ENCODE results near the gene CSNK1G1.
"Not testable (repeated sequence)": the region's sequence is repeated elsewhere in the genome, so short reads cannot be mapped to it uniquely, and the experiment has no call there.

CSNK1G1 gene

DNA sequence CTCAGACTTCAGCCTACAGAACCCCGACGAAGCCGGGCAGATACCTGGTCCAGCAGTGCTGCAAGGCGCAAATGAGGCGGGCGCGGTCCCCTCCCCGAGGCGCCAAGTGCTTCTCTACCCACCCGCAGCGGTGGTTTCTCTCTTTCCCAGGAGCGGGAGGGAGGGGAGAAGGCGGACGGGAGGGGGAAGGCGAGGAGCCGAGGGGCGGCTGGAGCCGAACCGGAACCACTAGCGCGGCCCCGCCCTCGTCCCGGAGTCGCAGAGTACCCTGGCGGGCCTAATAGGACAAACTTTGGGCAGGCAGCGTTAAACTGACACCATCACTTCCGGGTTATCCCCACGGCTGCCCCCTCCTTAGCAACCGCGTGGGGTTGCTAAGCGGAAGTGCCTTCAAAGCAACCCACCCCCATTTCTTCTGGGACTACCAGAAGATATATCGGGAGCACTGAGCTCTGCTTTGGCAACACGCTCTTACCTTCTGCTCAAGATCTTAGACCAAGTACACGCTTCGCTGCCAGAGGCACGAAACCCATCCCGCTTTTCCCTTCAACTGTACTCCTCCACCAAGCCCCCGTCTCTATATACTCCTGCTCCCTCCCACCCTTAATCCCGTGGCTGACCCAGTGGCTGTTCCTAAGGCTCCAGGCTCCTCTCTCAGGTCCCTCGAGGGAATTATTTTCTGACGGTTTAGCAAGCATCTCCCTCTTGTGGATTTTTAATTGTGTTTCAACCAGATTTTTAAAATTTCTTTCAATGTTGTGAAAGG lies at the start of gene CSNK1G1:
TSS of gene CSNK1G1 (minus strand) at position 230 of the 766 bp plus-strand sequence. CDS start 55,674 bp downstream, outside the sequence.
- peak; percentile 97 for DNase-seq

DNA sequence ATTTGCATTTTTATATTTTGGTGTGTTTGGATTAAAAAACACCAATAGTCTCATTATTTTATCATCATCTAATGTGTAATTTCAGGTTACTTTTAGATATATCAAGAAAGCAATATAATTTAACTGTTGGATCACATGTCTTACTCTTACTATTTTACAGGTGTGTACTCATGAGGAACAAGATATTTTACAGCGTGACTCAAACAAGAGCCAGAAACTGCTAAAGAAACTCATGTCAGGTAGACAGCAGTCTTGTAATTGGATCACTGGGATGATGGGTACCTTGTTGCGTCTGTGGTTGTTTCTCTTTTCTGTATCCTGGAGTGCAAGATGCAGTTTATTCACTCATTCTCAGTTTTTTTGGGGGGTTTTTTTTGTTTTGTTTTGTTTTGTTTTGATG lies 44.6 kb upstream of the CSNK1G1 start:
- no peak for DNase-seq

DNA sequence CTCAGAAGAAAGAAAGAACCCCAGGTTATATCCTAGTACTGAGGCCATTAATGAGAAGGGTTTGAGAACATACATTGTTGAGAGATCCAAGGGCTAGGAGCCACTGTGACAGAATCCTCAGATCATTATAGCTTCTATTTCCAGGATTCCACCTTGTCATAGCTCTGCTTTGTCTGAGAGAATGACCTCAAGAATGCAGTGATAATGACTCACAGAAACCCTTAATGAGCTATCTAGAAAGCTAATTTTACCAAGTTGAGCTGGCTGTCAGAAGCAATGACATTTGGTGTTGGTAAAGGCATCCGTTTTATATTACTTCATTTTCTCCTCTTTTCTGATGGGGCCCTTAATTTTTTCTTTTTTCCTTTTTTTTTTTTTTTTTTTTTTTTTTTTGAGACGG lies 42.6 kb upstream of the CSNK1G1 start:
- no peak for DNase-seq

DNA sequence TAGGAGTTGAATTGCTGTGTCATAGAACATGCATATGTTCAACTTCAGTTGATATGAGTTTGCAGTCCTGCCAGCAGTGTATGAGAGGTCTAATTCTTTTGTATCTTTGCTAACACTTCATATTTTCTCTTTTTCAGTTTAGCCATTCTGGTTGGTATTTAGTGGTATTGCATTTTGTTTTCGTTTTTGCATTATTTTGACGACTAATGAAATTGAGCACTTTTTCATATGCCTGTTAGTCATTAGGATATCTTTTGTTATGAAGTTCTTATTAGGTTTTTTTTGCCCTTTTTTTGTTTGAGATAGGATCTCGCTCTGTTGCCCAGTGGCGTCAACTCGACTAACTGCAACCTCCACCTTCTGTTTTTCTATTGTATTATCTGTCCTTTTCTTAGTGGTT lies 40.8 kb upstream of the CSNK1G1 start:
- no peak for DNase-seq

DNA sequence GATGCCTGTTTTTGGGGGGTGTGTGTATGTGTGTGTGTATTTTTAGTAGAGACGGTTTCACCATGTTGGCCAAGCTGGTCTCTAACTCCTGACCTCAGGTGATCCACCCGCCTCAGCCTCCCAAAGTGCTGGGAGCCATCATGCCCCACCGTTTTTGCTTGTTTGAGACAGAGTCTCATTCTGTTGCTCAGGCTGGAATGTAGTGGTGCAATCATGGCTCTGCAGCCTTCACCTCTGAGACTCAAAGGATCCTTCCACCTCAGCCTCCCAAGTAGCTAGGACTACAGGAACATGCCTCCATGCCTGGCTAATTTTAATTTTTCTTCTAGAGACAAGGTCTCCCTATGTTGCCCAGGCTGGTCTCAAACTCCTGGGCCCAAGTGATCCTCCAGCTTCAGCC lies 36.5 kb upstream of the CSNK1G1 start:
- not testable (repeated sequence) for DNase-seq

DNA sequence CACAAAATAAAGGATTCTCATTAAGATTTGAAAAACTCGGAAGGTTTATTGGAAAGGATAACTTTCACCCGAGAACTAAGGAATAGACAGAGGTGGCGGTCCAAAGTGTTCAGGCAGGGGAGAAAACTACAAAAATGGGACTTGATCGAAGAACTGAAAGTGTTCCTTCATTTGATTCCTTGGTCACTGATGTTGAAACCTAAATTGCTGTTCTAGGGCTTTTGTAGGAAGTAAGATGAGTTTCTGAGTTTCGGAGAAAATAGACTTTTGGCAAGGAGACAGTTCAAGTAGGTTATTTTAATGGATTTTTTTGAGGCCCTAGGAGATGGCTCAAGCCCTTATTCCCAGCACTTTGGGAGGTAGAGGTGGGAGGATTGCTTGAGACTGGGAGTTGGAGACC lies 33.1 kb upstream of the CSNK1G1 start:
- DNase-seq: no peak

DNA sequence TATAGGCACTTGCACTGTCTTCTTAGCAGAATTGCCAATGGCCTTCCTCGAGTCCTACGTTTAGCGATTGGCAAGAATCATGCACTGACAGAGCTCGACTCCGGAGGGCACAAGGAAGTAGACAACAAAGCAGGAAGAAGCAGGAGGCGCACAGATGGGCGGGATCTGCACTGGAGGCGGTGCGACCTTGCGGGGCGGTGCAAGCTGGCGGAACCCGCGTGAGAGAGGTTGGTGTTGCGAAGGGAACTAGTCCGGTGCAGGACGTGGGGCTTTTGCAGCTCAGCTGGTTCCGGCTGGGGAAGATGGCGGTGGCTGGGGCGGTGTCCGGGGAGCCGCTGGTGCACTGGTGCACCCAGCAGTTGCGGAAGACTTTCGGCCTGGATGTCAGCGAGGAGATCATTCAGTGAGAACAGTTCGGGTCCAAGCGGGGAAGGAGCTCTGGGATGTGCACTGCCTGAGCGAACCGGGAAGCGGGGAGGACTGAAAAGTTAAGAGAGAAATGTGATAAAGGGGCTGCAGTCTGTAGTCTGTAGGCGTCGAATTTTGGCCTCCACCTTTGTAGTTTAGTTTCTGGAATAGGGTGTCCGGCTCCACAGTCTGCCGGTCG lies 31.7 kb upstream of the CSNK1G1 start, which contains the start of gene TRIP4:
TSS of gene TRIP4 (plus strand) at position 275 of the 607 bp plus-strand sequence. CDS start at position 303, 28 bp downstream.
- peak; percentile 97 for DNase-seq

DNA sequence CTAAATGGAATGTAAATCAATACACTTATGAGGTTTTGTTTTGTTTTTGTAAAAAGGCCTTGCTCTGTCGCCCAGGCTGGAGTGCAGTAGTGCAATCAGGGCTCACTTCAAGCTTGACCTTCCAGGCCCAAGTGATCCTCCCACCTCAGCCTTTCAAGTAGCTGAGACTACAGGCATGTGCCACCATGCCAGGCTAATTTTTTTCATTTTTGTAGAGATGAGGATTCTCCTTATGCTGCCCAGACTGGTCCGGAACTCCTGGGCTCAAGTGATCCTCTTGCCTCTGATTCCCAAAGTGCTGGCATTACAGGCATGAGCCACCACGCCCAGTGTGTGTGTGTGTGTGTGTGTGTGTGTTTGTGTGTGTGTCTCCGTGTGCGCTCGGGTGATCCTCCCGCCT lies 30.3 kb upstream of the CSNK1G1 start:
- DNase-seq: no peak

DNA sequence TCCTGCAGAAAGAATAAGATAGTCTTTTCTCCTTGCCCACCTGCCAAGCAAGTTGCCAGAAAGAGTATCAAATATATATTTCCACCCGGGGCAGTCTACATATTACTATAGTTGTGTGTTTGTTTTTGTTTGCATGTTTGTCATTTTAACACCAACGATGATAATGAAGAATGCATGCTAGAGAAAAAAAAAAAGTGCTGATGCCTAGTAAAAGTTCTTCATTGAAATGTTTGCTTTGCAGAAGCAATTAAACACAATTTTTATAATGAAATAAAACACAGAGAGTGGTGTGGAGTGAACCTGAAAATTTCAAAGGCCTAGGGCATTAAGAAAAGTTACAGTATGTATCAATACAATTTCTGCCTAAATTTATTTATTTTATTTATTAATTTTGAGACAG lies 27.8 kb upstream of the CSNK1G1 start:
- no peak for DNase-seq

DNA sequence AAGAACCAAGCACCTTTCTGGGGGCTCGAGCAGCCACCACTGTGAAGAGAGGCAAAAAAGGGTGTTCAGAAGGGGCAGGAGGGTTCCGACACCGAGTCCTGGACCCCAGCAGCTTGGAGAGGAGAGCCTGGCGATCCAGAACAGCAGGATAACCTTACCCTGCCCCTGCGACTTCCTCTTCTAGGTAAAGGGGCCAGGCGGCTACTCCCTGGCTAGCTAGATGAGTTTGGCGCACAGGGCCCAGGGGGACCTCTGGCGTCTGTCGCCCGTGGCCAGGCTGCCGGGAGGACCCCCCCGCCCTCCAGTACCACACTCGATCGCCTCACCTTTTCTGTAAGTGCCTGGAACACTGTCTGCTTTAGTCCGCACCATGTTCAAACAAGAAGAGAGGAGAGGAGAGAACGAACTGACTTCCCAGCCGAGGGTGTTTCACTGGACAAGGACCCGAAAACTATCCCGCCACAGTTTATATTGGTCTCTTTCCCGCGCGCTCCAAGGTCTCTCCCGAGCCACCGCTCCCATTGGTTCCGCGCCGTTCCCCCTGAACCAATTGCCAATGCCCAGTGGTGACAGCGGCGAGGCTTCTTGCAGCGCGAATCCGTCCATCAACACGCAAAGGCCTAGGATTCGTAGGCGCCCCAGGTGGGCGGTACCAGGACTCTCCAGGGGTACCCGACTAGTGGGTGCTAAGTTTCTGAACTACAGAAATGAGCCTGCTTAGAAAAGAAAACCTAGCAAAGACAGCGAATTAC lies 25.2 kb upstream of the CSNK1G1 start, which contains the start of gene PCLAF:
TSS of gene PCLAF (minus strand) at position 442 of the 752 bp plus-strand sequence. CDS start at position 372, 70 bp downstream.
- DNase-seq: peak; percentile 94

DNA sequence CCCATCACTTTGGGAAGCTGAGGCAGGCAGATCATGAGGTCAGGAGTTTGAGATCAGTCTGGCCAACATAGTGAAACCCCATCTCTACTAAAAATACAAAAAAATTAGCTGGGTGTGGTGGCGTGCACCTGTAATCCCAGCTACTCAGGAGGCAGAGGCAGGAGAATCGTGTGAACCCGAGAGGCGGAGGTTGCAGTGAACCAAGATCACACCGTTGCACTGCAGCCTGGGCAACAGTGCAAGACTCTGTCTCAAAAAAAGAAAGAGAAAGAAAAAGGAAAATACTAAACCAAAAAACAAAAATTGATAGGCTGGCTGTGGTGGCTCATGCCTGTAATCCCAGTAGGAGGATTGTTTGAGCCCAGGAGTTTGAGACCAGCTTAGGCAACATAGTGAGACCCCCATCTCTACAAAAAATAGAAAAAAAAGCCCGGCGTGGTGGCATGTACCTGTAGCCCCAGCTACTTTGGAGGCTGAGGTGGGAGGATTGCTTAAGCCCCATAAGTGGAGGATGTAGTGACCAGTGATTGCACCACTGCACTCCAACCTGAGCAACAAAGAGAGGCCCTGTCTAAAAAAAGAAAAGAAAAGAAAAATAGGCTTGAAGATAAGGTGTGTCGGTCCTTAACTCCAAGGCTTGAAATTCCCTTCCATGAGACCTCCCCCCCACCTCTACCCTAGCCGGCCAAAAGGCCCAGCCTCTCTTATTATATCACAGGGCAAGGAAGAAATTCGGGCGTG lies 24.3 kb upstream of the CSNK1G1 start:
- DNase-seq: not testable (repeated sequence)

DNA sequence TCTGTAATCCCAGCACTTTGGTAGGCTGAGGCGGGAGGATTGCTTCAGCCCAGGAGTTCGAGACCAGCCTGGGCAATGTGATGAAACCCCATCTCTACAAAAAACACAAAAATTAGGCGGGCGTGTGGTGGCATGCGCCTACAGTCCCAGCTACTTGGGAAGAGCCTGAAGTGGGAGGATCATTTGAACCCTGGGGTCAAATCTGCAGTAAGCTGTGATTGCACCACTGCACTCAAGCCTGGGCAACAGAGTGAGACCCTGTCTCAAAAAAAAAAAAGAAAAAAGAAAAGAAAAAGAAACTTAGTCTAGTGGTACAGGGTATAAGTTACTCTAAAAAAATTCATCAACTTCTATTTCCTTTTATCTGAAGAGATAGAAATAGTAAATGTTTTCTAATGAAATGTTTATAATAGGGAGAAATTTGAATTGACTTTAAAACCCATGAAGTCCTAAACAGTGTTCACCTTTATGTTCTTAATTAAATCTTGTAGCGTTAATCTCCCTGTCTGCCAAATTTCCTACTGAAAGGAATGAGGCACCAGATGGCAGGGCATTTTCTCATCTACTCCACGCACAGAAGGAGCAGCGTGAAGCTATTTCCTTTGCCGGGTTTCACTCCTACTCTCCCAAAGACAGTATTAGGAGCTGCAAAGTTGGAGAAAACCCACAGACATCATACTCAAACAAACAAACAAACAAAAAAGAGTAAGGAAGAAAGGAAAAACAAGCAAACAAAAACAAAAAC lies 23.4 kb upstream of the CSNK1G1 start:
- DNase-seq: no peak

DNA sequence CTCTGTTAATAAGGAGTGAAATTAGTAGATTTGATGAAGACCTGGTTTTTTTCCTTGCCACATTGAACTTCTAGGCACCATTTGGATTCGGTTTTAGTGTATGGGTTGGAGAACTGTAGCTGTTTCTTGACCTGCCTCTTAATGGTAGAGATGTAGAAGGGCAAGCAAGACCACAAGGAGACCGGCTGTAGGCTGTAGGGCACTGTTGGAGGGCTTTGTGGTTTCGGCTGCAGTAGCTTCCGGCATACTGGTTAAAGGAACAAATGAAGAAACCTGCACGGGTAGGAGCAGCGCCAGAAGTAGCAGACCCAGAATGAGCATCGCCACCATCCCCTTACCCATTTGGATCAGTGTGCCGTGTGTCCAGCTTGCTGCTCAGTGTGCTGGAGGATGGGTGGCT lies 17.4 kb upstream of the CSNK1G1 start:
- DNase-seq: no peak

DNA sequence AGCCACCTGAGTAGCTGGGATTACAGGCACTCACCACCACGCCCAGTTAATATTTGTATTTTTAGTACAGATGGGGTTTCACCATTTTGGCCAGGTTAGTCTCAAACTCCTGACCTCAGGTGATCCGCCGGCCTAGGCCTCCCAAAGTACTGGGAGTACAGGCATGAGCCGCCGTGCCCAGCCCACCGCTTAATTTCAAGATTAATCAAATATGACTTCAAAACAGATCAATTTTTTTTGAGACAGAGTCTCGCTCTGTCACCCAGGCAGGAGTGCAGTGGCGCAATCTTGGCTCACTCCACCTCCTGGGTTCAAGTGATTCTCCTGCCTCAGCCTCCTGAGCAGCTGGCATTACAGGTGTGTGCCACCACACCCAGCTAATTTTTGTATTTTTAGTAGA lies 15.4 kb upstream of the CSNK1G1 start:
- not testable (repeated sequence) for DNase-seq

DNA sequence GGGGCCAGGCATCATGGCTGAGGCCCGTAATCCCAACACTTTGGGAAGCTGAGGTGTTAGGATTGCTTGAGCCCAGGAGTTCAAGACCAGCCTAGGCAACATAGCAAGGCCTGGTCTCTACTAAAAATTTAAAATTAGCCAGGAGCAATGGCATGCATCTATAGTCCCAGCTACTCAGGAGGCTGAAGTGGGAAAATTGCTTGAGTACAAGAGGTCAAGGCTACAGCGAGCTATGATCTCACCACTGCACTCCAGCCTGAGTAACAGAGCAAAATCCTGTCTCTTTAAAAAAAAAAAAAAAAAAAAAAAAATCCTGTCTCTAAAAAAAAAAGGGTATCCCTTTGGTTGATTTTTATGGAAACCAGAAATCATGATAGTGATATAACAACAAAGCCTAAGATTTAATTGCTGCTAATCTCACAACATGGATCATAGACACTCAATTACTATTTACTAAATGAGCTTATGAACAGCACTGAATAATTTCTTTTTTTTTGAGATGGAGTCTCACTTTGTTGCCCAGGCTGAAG lies 13.2 kb upstream of the CSNK1G1 start:
- no peak for DNase-seq

DNA sequence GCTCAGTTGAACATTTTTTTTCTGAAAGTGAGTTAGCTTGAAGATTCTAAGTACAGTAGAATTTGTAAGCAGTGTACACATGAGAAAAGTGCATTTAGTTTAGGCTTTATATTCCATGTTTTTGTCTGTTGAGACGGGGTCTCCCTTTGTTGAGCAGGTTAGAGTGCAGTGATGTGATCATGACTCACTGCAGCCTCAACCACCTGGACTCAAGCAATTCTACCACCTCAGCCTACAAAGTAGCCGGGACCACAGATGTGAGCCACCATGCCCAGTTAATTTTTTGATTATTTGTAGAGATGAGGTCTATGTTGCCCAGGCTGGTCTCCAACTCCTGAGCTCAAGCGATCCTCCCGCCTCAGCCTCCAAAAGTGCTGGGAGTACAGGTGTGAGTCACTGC lies 5.3 kb upstream of the CSNK1G1 start:
- DNase-seq: no peak

DNA sequence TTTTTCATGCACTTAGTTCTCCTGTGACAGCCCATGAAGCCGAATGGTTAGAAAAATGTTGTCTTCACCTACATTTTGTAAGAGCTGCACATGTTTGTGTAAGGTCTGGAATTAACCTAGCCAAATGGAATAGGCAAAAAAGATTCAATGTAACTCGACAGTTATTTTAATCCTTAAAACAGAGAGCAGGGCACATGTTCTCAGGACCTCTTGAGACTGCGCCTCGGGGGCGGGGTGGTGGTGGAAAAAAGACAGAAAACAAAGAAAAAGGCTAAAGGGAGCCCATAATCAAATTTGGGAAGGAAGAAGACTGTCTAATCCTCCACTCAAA lies 702 bp upstream of the CSNK1G1 start:
- no peak for DNase-seq

DNA sequence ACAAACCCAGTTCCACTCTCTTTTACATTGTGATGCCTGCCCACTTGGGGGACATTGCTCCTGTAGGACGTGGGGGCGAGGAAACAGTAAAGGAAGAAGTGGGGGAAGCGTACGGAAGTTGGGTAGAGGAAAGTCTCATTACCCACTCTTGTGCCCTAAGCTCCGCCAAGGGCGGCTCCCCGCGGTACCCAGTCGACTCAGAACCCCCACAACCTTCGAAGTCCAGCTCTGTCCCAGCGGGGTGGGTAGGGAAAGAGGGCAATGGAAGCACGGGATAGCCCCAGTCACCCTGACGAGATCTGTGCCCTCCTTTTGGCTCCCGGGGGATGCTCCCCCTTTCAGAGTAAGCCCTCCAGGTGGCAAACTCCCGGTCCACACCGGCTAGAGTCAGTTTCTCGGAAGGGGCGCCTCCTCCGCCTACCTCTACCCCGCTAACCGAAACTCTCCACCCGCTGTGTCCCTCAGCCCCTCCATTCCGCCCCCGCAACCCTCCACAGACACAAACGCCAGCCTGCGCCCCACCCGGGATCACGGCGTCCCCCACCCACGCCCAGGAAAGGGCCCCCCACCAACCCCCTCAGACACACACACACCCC lies 527 bp downstream of the CSNK1G1 start:
- peak; percentile 50 for DNase-seq

DNA sequence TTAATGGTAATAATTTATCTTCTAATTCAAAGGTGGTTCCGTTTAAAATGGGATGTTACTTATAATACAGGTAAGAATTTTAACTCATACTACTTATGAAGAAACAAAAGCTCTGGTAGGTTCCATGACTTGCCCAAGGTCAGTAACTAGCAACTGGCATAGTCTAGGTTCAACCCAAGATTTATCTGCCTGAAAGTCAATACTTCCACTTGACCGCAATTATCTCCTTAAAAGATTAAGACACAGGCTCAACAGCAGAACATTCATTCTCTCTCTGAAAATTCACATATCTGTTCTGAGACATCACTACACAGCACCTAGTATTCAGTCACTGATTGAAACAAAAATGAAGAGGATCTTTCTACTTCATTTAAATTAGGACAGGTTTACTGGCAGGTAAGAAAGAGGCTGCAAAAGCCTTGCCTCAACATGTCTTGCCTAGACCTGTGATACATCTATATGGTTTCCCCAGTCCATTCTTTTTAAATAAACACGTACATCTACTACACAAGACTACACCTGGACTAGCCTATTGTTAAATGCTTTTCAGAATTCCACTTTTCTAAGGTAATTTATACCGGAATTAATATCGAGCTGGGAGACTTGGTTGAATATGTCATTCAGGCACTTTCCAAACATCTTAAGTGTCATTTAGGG lies 1.2 kb downstream of the CSNK1G1 start:
- no peak for DNase-seq

DNA sequence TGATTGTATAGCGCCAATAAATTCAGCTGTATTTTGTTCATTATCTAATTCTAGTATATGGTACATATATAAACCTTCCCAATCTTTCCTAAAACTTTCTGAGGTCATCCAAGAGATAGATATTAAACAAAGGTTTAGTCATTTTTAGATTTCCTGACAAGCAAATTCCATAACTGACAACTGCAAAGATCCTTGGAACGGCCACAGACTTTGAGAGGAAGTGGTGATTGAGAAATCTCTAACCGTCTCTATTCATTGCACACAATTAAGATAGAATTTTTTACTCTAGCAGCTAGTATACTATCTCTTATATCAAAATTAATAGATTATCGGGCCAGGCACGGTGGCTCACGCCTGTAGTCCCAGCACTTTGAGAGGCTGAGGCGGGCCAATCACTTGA lies 4.7 kb downstream of the CSNK1G1 start:
- DNase-seq: no peak

DNA sequence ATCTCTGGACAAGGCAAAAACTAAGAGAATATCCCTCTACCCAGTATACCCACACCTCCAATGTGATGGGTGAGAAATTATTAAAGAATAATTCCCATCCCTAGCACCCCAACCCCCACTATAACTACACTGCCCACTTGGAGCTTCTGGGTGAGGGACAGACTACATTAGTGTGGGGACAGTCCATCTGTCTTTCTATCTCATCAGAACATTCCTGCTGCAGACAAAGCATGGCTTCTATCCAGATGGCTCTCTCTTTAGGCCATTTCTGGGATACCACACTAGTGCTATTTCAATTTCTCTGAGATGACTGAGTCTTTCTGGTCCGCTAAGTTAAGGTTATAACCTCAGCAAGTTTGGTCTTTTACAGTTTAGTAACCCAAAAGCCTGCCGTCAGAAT lies 6.6 kb downstream of the CSNK1G1 start:
- DNase-seq: no peak
